ENCODE measurements around the gene UST. TPM values are rescaled to one million over a fixed set of nuclear protein-coding genes. Genes with fewer than 3 reads are reported as not detected.

UST gene
- total RNA-seq, 2 donors from 2014 or later = 24.2 to 30.8 TPM

- ATAC-seq (ENCODE audit: insufficient number of reproducible peaks, low FRiP score, low read depth) = no peak
- TF ChIP-seq CTCF (IDR thresholded peaks at IDR 0.05) = no peak
- no peaks in the 10 kb centered on the region for H3K27me3 ChIP-seq (replicated peaks; ENCODE audit: insufficient read depth)
- DNase-seq (ENCODE audit: low spot score) = no peak
- peaks cover 0 to 22% of the 10 kb centered on the region in 2 donors for H3K4me1 ChIP-seq (ENCODE audit: control insufficient read depth in 1 of 2, low read depth in 2 of 2)
- no peaks in the 10 kb centered on the region for H3K9me3 ChIP-seq
- no peaks in the 10 kb centered on the region for H3K36me3 ChIP-seq
- H3K27ac ChIP-seq = no peak overlapping the region
- H3K4me3 ChIP-seq = no peak overlapping the region
Observed at GRCh38 chr6:148964467-148964866, 217.6 kb downstream of the UST start.

- no peak for ATAC-seq (ENCODE audit: insufficient number of reproducible peaks, low FRiP score, low read depth)
Observed at GRCh38 chr6:148965287-148965686, 218.5 kb downstream of the UST start.

GRCh38 chr6:148967011-148967520 is 220.2 kb downstream of the UST start:
- no peaks in the 10 kb centered on the region for H3K36me3 ChIP-seq
- H3K9me3 ChIP-seq = no peaks in the 10 kb centered on the region
- DNase-seq (ENCODE audit: low spot score) (no peak), ATAC-seq (ENCODE audit: insufficient number of reproducible peaks, low FRiP score, low read depth) (no peak)
- TF ChIP-seq CTCF (IDR thresholded peaks at IDR 0.05) = no peak
- H3K27ac ChIP-seq = no peak overlapping the region
- H3K4me1 ChIP-seq (ENCODE audit: control insufficient read depth in 1 of 2, low read depth in 2 of 2) = peaks cover 0 to 42% of the 10 kb centered on the region in 2 donors
- no peaks in the 10 kb centered on the region for H3K27me3 ChIP-seq (replicated peaks; ENCODE audit: insufficient read depth)
- H3K4me3 ChIP-seq = no peak overlapping the region

More at GRCh38 chr6:148965287-148965686, 218.5 kb downstream of the UST start:
- Histone ChIP-seq H3K27me3 (replicated peaks; ENCODE audit: insufficient read depth) (no peaks in the 10 kb centered on the region), H3K4me3 (no peak overlapping the region), H3K4me1 (ENCODE audit: control insufficient read depth in 1 of 2, low read depth in 2 of 2) (peaks cover 0 to 26% of the 10 kb centered on the region in 2 donors), H3K27ac (no peak overlapping the region), H3K36me3 (no peaks in the 10 kb centered on the region), H3K9me3 (no peaks in the 10 kb centered on the region)
- TF ChIP-seq CTCF (IDR thresholded peaks at IDR 0.05) = no peak
- DNase-seq (ENCODE audit: low spot score) = no peak

- Histone ChIP-seq H3K27me3 (replicated peaks; ENCODE audit: insufficient read depth) (no peaks in the 10 kb centered on the region), H3K27ac (no peak overlapping the region), H3K4me3 (no peak overlapping the region), H3K36me3 (no peaks in the 10 kb centered on the region), H3K9me3 (no peaks in the 10 kb centered on the region), H3K4me1 (ENCODE audit: control insufficient read depth in 1 of 2, low read depth in 2 of 2) (peaks cover 0 to 42% of the 10 kb centered on the region in 2 donors)
- ATAC-seq (ENCODE audit: insufficient number of reproducible peaks, low FRiP score, low read depth) (no peak), DNase-seq (ENCODE audit: low spot score) (no peak)
- no peak for TF ChIP-seq CTCF (IDR thresholded peaks at IDR 0.05)
Observed at GRCh38 chr6:148967541-148967956, 220.7 kb downstream of the UST start.

- H3K27ac ChIP-seq = peak overlapping the region in 1 of 2 donors; percentile 33
- ATAC-seq (ENCODE audit: insufficient number of reproducible peaks, low FRiP score, low read depth) (no peak), DNase-seq (ENCODE audit: low spot score) (no peak)
- peaks cover 0 to 42% of the 10 kb centered on the region in 2 donors for H3K4me1 ChIP-seq (ENCODE audit: control insufficient read depth in 1 of 2, low read depth in 2 of 2)
- no peaks in the 10 kb centered on the region for H3K27me3 ChIP-seq (replicated peaks; ENCODE audit: insufficient read depth)
- TF ChIP-seq CTCF (IDR thresholded peaks at IDR 0.05) = no peak
- H3K4me3 ChIP-seq = no peak overlapping the region
- no peaks in the 10 kb centered on the region for H3K9me3 ChIP-seq
- no peaks in the 10 kb centered on the region for H3K36me3 ChIP-seq
Observed at GRCh38 chr6:148968771-148969602, 222.2 kb downstream of the UST start.

Measured in thoracic aorta (tissue), 2 donors.